Panc1 (cell line): Measurements from ENCODE around the gene TSHZ1. TPM values are rescaled to one million over a fixed set of nuclear protein-coding genes. Genes with fewer than 3 reads are reported as not detected.

ENCODE experiments used
- ATAC-seq: fragments of 200-7000 bp; cut with Tn5 transposase; 2 replicates; pipeline ENCODE4 v1.9.1; 2020; ENCODE audit warnings: mild to moderate bottlenecking, moderate library complexity
- BruUV-seq: library from RNA; stranded (reverse); fragments of 400-500 nt; replicated peaks from 2 replicates; lab custom pipeline; 2021; lab: Mats Ljungman, UMichigan
- CTCF ChIA-PET: fragments of 300-600 bp; sonication (Branson Sonifier 250); formaldehyde crosslinking; loops from one replicate; lab custom pipeline; 2022; ENCODE audit warnings: antibody characterized with exemption; lab: Charles Lee
- POLR2A ChIA-PET: fragments of 300-600 bp; sonication (Branson Sonifier 250); formaldehyde crosslinking; loops from one replicate; lab custom pipeline; 2022; ENCODE audit warnings: antibody characterized with exemption; lab: Charles Lee
- DNase-seq: peaks from one replicate; pipeline ENCODE4 v3.0.0-alpha.2; 2010; ENCODE audit warnings: low read depth, low spot score
- H3K27ac ChIP-seq: 2 replicates; pipeline ENCODE4 v1.5.1; 2011; ENCODE audit warnings: mild to moderate bottlenecking, low read length, inconsistent platforms
- H3K27me3 ChIP-seq: fragments of 200-500 bp; sonication (Bioruptor generic); 2 replicates; pipeline ENCODE4 v1.6.0; 2014; ENCODE audit warnings: low read length, inconsistent platforms; ENCODE audit not compliant: control insufficient read depth, insufficient read depth
- H3K36me3 ChIP-seq: fragments of 200-500 bp; sonication (Bioruptor generic); 2 replicates; pipeline ENCODE4 v1.5.1; 2014; ENCODE audit warnings: inconsistent platforms, mild to moderate bottlenecking, low read length, moderate library complexity; ENCODE audit not compliant: control insufficient read depth, insufficient read depth
- H3K4me1 ChIP-seq: 2 replicates; pipeline ENCODE4 v1.5.1; 2011; ENCODE audit warnings: inconsistent platforms, mild to moderate bottlenecking, low read length, moderate library complexity; ENCODE audit not compliant: control insufficient read depth, insufficient read depth
- H3K4me3 ChIP-seq, 2 experiments: 2 replicates each; pipeline ENCODE4 v1.5.1; 2011 to 2012; ENCODE audit warnings: low read depth in 2 of 2, low read length in 2 of 2, mild to moderate bottlenecking in 2 of 2, inconsistent platforms in 1 of 2, moderate library complexity in 1 of 2
- H3K9me3 ChIP-seq: fragments of 200-500 bp; sonication (Bioruptor generic); 2 replicates; pipeline ENCODE4 v1.5.1; 2014; ENCODE audit warnings: low read depth, mild to moderate bottlenecking, inconsistent platforms, low read length, moderate library complexity; ENCODE audit not compliant: control insufficient read depth, insufficient read depth
- POLR2AphosphoS5 ChIP-seq: IDR thresholded peaks from 2 replicates; pipeline ENCODE4 v1.6.1; 2012; ENCODE audit warnings: mild to moderate bottlenecking, low read depth, low read length, moderate library complexity
- REST ChIP-seq, 2 experiments: IDR thresholded peaks; 2 replicates each; pipeline ENCODE4 v1.6.1; 2011 to 2012; ENCODE audit warnings: low read depth in 2 of 2, control low read depth in 1 of 2, low read length in 1 of 2, mild to moderate bottlenecking in 1 of 2, moderate library complexity in 1 of 2; ENCODE audit not compliant: insufficient read depth in 1 of 2
- SIN3A ChIP-seq: IDR thresholded peaks from 2 replicates; pipeline ENCODE4 v1.6.1; 2012; ENCODE audit warnings: low read depth, mild to moderate bottlenecking, low read length, moderate library complexity, borderline replicate concordance; ENCODE audit not compliant: insufficient read depth
- TCF7L2 ChIP-seq: IDR thresholded peaks from 2 replicates; pipeline ENCODE4 v1.6.1; 2011; ENCODE audit warnings: mild to moderate bottlenecking, low read depth, low read length, inconsistent platforms
- in situ Hi-C: cut with HindIII; loops from 2 replicates; pipeline ENCODE4 v1.10.0; 2016; ENCODE audit warnings: low sequenced_read_pairs, low pct_unique_long_range_greater_than_20kb
- intact Hi-C: fragments of 100-400 bp; cut with micrococcal nuclease; formaldehyde crosslinking; loops from one replicate; pipeline ENCODE4 v1.10.0; 2022; ENCODE audit not compliant: unreplicated experiment
- total RNA-seq: library from RNA; stranded (reverse); gene quantifications from one replicate; pipeline ENCODE4 v1.2.1, GENCODE V29; 2021; ENCODE audit not compliant: unreplicated experiment
- TF ChIP-seq, protein P1 (sequence below): fragments of 450-650 bp; IDR thresholded peaks from 2 replicates; pipeline ENCODE4 v1.5.1; 2017; ENCODE audit warnings: mild to moderate bottlenecking

Gene TSHZ1
- total RNA-seq, 1 experiment from 2014 or later: 10.0 TPM

DNA sequence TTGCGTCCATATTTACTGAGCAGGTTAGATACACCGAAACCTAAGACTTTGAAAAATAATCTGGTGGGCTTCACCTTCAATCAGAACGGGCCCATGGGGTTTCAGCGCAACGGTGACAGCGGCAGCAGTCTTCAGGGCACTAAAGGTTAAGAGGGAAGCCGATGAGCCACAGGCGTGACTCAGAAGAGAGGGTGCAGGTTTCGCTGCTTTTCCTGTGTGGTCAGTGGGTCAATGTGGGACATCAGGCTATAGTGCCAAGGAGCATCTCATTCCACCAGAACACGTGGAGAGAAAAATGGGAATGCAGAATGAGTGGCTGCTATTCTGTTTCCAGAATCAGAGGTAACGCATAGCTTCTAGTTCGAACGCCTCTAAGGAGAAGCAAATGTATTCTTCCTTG, 10.5 kb upstream of the TSHZ1 start:
- ChIA-PET POLR2A (no interaction called here), CTCF (no interaction called here)
- no peaks in the 10 kb centered on the region for H3K9me3 ChIP-seq
- DNase-seq: no peak
- no peak for TF ChIP-seq SIN3A
- TF ChIP-seq, protein P1, sequence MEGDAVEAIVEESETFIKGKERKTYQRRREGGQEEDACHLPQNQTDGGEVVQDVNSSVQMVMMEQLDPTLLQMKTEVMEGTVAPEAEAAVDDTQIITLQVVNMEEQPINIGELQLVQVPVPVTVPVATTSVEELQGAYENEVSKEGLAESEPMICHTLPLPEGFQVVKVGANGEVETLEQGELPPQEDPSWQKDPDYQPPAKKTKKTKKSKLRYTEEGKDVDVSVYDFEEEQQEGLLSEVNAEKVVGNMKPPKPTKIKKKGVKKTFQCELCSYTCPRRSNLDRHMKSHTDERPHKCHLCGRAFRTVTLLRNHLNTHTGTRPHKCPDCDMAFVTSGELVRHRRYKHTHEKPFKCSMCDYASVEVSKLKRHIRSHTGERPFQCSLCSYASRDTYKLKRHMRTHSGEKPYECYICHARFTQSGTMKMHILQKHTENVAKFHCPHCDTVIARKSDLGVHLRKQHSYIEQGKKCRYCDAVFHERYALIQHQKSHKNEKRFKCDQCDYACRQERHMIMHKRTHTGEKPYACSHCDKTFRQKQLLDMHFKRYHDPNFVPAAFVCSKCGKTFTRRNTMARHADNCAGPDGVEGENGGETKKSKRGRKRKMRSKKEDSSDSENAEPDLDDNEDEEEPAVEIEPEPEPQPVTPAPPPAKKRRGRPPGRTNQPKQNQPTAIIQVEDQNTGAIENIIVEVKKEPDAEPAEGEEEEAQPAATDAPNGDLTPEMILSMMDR: no peak
- no peak for TF ChIP-seq REST (IDR thresholded peaks at IDR 0.05; ENCODE audit: insufficient read depth in 1 of 2, low read depth in 2 of 2, low read length in 1 of 2)
- no peak for TF ChIP-seq TCF7L2
- no peak for TF ChIP-seq POLR2AphosphoS5
- H3K36me3 ChIP-seq: peaks cover 3% of the 10 kb centered on the region; the same call in 1 of the 2 replicates
- no peak overlapping the region for H3K4me3 ChIP-seq
- in situ Hi-C loops (no loop called here), intact Hi-C loops (no loop called here)
- BruUV-seq: no TSS peak
- H3K4me1 ChIP-seq: peaks cover 10% of the 10 kb centered on the region; the same call in 1 of the 2 replicates
- no peak overlapping the region for H3K27ac ChIP-seq
- ATAC-seq: no peak
- no peaks in the 10 kb centered on the region for H3K27me3 ChIP-seq

GRCh38 chr18:75200605-75201280, 9.9 kb upstream of the TSHZ1 start:
- H3K36me3 ChIP-seq: peaks cover 3% of the 10 kb centered on the region; the same call in 1 of the 2 replicates
- ChIA-PET CTCF (interaction anchor here (0.6 kb wide), 1 partner anchor 190 kb away, joined by 3 read pairs; no protein-coding TSS in a partner anchor), POLR2A (no interaction called here)
- H3K27ac ChIP-seq: no peak overlapping the region
- in situ Hi-C loops: no loop called here
- H3K9me3 ChIP-seq: no peaks in the 10 kb centered on the region
- no peaks in the 10 kb centered on the region for H3K27me3 ChIP-seq
- ATAC-seq: no peak
- no TSS peak for BruUV-seq
- TF ChIP-seq, protein P1: no peak
- no peak for TF ChIP-seq TCF7L2
- TF ChIP-seq POLR2AphosphoS5: no peak
- TF ChIP-seq REST (IDR thresholded peaks at IDR 0.05; ENCODE audit: insufficient read depth in 1 of 2, low read depth in 2 of 2, low read length in 1 of 2): no peak
- no peak for TF ChIP-seq SIN3A
- no peak overlapping the region for H3K4me3 ChIP-seq
- DNase-seq: no peak
- intact Hi-C loops: no loop called here
- H3K4me1 ChIP-seq: peaks cover 16% of the 10 kb centered on the region
